GM10266 (cell line): ENCODE data around the gene OR6C6.
"Not testable (repeated sequence)": the region's sequence is repeated elsewhere in the genome, so short reads cannot be mapped to it uniquely, and the experiment has no call there.

Source experiments
- DNase-seq: peaks from one replicate; pipeline ENCODE4 v3.0.0; 2012; ENCODE audit errors: extremely low spot score
- TF ChIP-seq, protein P1 (sequence below): IDR thresholded peaks from 2 replicates; pipeline ENCODE4 v1.5.1; 2012; ENCODE audit warnings: mild to moderate bottlenecking, low read depth; ENCODE audit not compliant: control insufficient read depth, insufficient read depth; ENCODE audit errors: missing control alignments

OR6C6 gene

GRCh38 chr12:55296469-55296868 is at the start of gene OR6C6:
Gene OR6C6, minus strand, starts transcription at chr12:55296569. Its CDS starts 1,337 bp downstream, at chr12:55295232.
- TF ChIP-seq, protein P1, sequence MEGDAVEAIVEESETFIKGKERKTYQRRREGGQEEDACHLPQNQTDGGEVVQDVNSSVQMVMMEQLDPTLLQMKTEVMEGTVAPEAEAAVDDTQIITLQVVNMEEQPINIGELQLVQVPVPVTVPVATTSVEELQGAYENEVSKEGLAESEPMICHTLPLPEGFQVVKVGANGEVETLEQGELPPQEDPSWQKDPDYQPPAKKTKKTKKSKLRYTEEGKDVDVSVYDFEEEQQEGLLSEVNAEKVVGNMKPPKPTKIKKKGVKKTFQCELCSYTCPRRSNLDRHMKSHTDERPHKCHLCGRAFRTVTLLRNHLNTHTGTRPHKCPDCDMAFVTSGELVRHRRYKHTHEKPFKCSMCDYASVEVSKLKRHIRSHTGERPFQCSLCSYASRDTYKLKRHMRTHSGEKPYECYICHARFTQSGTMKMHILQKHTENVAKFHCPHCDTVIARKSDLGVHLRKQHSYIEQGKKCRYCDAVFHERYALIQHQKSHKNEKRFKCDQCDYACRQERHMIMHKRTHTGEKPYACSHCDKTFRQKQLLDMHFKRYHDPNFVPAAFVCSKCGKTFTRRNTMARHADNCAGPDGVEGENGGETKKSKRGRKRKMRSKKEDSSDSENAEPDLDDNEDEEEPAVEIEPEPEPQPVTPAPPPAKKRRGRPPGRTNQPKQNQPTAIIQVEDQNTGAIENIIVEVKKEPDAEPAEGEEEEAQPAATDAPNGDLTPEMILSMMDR: no peak
- DNase-seq: no peak

- DNase-seq: no peak
- TF ChIP-seq, protein P1: no peak
Measured at GRCh38 chr12:55336002-55336401, 39.6 kb upstream of the OR6C6 start.

GRCh38 chr12:55330446-55330845 is 34.1 kb upstream of the OR6C6 start, which contains the start of gene OR6C3:
Gene OR6C3, plus strand, starts transcription at chr12:55330746. Its CDS starts 955 bp downstream, at chr12:55331701.
- TF ChIP-seq, protein P1: no peak
- DNase-seq: no peak

- not testable (repeated sequence) for DNase-seq
Measured at GRCh38 chr12:55325801-55326200, 29.4 kb upstream of the OR6C6 start.

- TF ChIP-seq, protein P1: no peak
- DNase-seq: no peak
Measured at GRCh38 chr12:55320201-55320600, 23.8 kb upstream of the OR6C6 start.

DNA sequence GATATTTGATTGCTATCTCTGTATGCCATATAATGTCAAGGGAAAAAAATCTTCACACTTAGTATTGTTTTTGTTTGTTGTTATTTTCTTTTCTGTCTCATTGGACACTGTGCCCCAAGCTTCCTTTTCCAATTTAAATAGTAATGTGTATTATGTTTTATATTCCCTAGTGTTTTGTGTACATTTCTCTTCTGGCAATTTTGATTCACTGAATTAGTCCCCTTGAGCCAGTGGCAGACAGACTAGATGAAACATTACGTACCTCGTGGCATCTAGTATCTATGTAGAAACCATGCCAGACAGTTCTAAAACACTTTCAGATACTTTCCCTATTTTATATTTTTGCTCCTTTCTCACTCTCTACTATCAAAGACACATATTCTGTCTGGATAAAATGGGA is 17.7 kb upstream of the OR6C6 start, which contains the start of gene OR6C1:
Gene OR6C1 (plus strand): TSS at position 301 of the 400 bp plus-strand sequence. CDS start 6,257 bp downstream, outside the sequence.
- TF ChIP-seq, protein P1: no peak
- DNase-seq: no peak

- DNase-seq: no peak
- TF ChIP-seq, protein P1: no peak
Measured at GRCh38 chr12:55289999-55290398, 6.4 kb downstream of the OR6C6 start.

- TF ChIP-seq, protein P1: no peak
Measured at GRCh38 chr12:55280991-55281390, 15.4 kb downstream of the OR6C6 start.

More at GRCh38 chr12:55280991-55281390, 15.4 kb downstream of the OR6C6 start:
- no peak for DNase-seq
